CD4-positive, alpha-beta T cell treated with Interleukin-17A for 1 hour (primary cell): ENCODE data around the gene APH1B.
"Not testable (repeated sequence)": the region's sequence is repeated elsewhere in the genome, so short reads cannot be mapped to it uniquely, and the experiment has no call there.

Experiments used
- DNase-seq: peaks from one replicate; pipeline ENCODE4 v3.0.0-alpha.2; 2020

Gene APH1B

GRCh38 chr15:63277038-63277892 lies at the start of gene APH1B:
Gene APH1B, plus strand, starts transcription at chr15:63277605. Its CDS starts 19 bp downstream, at chr15:63277624.
- DNase-seq: peak; percentile 89

GRCh38 chr15:63227689-63228088 lies 49.7 kb upstream of the APH1B start:
- no peak for DNase-seq

DNA sequence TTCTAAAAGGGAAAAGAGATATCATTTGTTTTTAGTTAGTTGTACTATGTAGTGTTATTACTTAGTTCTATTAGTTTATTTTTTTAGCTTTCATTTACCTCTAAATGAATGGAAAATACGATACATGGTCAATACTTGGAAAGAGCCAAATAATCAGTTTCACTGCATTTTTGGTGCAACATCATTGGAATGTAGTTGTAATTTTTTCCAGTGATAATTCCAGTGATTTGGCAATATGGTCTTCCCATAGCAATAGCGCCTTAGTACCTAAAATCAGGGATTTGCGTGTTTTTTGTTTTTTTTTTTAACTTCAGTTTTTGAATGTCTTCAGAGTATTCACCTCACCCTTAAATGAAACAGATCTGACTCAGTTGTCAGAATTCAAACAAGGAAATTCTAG lies 46.2 kb upstream of the APH1B start:
- DNase-seq: no peak

DNA sequence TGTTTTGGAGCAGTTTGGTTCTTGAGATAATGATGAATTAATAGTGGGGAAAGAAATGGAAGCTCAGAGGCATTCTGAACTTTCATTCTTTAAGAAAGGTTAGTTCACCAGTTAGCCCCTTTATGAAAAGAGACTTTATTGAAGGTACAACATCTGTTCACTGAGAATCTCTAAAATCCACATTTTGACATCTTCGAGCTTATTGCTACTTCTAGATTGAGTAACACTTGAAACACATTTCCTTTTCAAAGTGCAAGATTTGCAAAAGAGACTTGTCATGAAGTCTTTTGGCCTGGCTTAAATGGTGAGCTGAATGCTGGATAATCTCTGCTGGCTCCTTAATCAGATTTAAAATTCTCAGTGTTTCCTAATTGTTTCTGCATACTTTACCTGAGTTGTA lies 45.7 kb upstream of the APH1B start:
- DNase-seq: peak; percentile 27

DNA sequence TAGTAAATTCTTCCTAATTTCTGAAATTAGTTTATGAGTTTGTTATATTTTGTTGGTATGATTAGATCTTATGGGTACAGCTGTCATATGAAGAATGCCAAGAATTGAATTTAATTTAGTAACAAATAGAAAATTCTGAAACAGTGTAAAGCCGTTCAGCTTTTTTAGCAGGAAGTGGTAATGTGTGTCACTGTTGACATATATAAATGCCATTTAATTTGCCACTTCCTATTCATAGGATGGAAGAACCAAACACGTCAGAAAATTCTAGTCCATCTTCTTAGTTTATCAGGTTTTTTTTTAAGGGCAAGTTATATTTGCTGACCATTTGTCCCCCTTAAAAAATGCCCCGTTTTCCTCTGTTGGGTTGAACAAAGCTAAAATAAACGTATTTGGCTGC lies 45.0 kb upstream of the APH1B start:
- DNase-seq: peak; percentile 63

DNA sequence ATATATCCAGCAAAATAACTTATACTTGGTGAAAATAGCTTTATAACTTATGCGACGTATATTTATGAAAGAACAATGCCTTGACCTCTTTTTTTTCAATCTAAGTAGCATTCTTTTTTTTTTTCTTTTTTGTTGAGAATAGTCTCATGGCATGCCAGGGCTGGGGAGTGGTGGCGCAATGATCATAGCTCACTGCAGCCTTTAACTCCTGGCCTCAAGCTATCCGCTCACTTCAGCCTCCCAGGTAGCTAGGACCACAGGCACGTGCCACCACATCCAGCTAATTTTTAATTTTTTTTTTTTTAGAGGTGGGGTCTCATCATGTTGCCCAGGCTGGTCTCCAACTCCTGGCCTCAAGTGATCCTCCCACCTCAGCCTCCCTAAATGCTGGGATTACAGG lies 44.5 kb upstream of the APH1B start:
- no peak for DNase-seq

DNA sequence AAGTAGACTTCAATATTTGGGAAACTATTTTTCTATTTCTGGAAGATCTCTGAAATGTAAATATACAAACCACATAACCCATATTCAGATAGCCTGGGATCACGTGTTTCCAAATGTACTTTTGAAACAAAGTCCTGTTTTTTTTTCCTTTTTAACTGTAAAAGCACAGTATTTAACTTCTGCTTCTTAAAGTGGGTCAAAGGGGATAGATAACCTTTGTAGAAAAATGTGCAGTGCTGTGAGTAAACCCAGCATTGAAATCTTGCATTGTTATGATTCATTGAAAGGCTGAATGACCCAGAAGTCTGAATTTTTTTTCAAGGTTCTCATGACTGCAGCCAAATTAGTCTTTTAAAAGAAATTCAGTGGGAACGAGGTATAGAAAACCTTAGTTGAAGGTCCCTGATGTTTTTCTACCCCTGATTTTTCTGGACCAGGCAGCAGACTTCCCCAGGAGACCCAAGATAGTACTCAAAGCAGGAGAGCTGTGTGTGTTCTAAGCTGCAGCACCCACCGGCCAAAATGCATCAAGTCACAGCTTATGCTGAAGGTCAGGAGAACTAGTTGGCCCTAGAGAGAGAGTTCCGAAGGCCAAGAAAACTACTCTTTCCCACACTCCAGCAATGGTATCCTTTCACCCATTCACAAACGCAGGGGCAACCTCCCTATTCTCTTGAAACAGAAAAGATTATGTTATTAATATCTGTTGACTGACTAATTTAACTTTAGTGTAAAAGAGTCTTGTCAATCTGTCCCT lies 43.6 kb upstream of the APH1B start:
- no peak for DNase-seq

DNA sequence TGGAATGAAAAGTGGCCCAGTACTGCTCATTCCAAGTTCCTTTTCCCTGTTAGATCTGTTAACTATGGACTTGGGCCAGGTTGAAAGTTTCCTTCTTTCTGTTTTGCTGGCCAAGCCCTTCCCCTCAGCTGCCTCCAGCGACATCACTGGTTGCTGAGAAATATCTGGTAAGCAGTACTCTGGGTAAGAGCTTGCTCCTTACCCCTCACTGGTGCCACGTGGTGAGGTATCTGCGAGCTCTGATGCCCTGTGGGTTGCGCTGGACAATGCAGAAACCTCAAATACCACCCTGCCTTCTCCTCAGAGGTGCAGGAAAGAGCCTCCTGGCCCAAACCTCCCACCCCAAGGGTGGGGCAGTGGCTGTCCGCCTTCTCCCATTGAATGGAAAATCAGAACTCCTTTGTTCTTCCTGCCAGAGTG lies 42.9 kb upstream of the APH1B start:
- DNase-seq: no peak

DNA sequence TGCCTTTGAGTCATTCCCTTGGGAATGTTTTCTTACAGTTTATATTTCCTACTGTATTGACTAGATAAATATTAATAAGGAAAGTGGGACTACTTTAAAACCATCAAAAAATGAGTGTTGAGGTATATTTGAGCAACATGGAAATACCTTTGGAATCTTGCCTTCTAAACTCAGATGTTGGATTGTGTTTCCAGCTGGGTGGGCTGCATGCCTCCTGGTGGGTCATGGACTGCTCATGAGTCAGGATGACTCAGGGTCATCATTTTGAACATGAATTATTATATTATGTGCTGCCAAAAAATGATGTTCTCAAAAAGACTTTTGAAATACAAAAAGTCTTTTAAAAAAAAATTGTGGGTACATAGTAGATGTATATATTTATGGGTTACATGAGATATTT lies 41.1 kb upstream of the APH1B start:
- DNase-seq: no peak

DNA sequence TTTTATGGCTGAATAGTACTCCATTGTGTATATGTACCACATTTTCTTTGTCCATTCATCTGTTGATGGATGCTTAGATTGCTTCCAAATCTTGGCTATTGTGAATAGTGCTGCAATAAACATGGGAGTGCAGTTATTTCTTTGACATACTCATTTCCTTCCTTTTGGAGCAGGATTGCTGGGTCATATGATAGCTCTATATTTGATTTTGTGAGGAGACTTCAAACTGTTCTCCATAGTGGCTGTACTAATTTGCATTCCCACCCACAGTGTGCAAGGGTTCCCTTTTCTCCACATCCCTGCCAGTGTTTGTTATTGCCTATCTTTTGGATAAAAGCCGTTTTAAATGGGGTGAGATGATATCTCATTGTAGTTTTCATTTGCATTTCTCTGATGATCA lies 40.3 kb upstream of the APH1B start:
- DNase-seq: not testable (repeated sequence)

DNA sequence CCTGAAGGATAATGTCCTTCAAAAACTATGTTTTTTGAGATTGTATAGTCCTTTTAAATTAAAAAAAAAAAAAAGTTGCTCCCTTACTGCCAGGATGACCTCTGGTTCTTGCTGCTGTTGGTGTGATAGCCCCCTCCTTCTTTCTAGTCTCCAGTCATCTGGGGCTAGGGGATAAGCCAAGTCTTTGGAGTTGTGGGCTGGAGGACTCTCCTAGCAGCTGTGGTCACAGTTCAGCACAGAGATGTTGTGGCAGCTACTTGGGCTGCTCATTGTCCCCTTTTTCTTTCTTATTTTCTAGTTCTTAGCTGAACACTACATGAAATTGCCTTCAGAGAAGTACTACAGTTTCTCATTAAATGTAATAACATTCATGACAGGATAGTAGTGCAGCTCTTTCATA lies 39.2 kb upstream of the APH1B start:
- DNase-seq: no peak

DNA sequence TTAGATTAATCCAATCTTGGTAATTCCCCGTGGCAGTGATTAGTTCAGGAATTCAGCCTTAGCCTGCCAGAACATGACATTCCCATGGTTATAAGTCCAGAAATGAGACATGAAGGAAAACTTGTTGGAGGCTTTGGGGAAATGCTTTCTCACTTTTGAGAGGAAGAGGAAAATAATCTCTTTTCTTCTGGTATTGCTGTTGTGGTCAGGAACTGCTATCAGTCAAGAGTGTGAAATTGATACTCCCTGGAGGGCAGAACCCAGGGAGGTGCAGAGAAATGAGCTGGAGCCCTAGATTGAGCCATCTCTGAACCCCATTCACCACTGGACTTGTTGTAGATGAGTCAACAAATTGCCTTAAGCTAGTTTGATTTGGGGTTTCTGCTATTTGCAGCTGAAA lies 38.6 kb upstream of the APH1B start:
- no peak for DNase-seq

- DNase-seq: no peak
Observed at GRCh38 chr15:63240109-63240508, 37.3 kb upstream of the APH1B start.

GRCh38 chr15:63241316-63241715 lies 36.1 kb upstream of the APH1B start:
- DNase-seq: no peak

GRCh38 chr15:63243101-63243500 lies 34.3 kb upstream of the APH1B start:
- no peak for DNase-seq

- no peak for DNase-seq
Observed at GRCh38 chr15:63243776-63244175, 33.6 kb upstream of the APH1B start.

- DNase-seq: no peak
Observed at GRCh38 chr15:63244399-63244798, 33.0 kb upstream of the APH1B start.

GRCh38 chr15:63244976-63245645 lies 32.3 kb upstream of the APH1B start:
- DNase-seq: peak; percentile 36

GRCh38 chr15:63246691-63247469 lies 30.5 kb upstream of the APH1B start:
- no peak for DNase-seq

- no peak for DNase-seq
Observed at GRCh38 chr15:63250312-63250965, 27.0 kb upstream of the APH1B start.

- DNase-seq: no peak
Observed at GRCh38 chr15:63251701-63252100, 25.7 kb upstream of the APH1B start.

- DNase-seq: no peak
Observed at GRCh38 chr15:63252292-63252691, 25.1 kb upstream of the APH1B start.
